GM19023 (cell line): ENCODE results near the gene NDUFA13.

Experiments
- ATAC-seq: cut with Tn5 transposase; IDR thresholded peaks from one replicate; pipeline ENCODE4 v1.9.1; 2021; ENCODE audit warnings: mild to moderate bottlenecking, moderate library complexity; ENCODE audit not compliant: unreplicated experiment

NDUFA13 gene

GRCh38 chr19:19488875-19489690 is 26.9 kb upstream of the NDUFA13 start:
- ATAC-seq = peak; percentile 56

DNA sequence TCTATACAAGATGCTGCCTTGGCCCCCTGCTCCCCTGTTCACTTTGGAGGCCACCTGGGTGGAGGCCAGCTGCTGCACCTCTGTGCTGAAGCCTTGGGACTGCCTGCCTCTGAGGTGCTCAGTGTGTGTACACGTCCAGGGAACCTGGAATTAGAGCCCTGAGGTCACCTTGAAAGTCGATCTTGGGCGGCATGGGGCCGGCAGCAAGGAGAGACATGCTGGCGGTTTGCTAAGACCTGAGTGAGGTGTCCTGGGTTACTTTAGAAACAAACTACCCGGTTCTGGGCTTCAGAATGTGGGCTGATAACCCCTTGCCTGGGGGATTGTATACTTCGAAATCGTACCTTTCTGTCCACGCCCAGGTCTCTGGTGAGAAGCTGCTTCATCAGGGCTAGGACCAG is 26.2 kb upstream of the NDUFA13 start:
- no peak for ATAC-seq

DNA sequence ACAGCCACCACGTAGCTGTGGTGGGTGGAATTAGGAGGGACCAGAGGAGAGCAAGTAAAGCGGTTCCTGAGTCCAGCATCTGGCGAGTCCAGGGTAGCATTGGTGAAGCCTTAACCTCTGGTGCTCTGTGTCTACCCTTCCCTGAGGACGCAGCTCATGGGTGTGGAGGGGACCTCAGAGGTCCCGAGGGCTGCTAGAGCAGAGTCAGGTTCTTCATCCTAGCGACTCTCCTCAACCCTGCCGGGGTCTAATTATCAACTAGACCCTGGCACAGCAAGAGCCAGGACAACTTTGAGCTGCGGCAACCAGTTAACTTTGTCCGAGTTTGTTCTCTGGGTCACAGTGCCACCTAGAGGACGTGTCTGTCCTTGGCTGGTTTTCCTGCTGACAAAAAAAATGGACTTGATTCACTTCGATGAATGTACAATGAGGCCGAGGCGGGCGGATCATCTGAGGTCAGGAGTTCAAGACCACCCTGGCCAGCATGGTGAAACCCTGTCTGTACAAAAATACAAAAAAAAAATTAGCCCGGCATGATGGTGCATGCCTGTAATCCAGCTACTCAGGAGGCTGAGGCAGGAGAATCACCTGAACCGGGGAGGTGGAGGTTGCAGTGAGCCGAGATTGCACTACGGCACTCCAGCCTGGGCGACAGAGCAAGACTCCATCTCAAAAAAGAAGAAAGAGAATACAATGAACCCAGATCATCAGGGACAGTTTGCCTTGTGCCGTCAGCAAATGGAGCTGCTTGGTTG is 25.6 kb upstream of the NDUFA13 start:
- ATAC-seq = no peak

GRCh38 chr19:19491321-19492025 is 24.6 kb upstream of the NDUFA13 start:
- no peak for ATAC-seq

DNA sequence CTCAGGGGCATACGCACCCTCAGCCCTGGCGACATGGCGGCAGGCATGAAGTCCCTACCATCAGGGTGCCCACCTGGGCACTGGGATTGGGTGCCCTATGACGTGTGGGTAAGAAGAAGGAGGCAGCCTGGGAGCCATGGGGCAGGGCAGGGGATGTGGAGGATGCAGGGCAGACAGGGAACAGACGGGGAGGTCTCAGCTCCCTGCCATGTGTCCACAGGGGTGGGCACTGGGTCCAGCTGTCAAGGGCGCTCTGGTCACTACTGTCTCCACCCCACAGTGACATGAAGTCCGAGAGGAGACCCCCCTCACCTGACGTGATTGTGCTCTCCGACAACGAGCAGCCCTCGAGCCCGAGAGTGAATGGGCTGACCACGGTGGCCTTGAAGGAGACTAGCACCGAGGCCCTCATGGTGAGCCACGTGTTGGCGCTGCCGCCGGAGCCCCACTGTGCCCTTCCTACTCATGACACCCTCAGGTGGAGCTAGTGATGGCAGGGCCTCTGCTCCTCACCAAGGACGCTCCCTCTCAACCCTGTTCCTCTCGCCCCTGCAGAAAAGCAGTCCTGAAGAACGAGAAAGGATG is 23.9 kb upstream of the NDUFA13 start:
- ATAC-seq = no peak

- no peak for ATAC-seq
These were observed 22.0 kb upstream of the NDUFA13 start for GRCh38 chr19:19493841-19494546.

DNA sequence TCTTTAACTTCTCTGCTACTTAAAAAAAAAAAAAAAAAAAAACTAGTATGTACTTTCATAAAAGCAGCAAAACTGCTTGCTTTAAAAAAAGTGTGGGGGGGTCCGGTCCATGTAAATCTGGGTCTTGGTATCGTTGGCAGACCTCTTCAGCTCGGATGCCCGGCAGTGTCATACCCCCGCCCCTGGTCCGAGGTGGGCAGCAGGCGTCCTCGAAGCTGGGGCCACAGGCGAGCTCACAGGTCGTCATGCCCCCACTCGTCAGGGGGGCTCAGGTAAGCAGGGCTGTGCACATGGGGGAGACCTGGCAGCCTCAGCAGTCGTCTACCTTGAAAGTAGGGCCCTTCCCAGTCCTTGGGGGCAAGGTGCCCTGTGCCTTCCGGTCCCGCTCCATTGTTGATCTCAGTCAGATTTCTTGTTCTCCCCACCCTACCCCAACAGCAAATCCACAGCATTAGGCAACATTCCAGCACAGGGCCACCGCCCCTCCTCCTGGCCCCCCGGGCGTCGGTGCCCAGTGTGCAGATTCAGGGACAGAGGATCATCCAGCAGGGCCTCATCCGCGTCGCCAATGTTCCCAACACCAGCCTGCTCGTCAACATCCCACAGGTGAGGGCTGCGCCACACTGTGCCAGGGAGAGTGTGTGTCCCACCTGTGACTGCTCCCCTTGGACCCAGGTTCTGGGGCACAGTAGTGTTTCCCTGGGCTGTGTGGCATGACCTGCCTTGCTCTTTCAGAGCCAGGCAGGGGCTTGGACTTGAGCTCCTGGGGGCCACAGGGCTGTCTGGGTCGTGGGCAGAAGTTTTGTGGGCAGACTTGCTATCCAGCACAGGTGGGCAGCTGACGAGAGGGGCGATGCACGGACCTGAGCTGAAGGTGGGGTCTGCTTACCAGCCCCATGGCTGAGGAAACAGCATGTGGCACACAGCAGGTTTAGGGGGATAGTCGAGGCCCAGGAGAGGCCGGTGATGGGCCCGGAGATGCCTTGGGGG is 20.1 kb upstream of the NDUFA13 start:
- no peak for ATAC-seq

- no peak for ATAC-seq
These were observed 17.6 kb upstream of the NDUFA13 start for GRCh38 chr19:19498255-19498991.

DNA sequence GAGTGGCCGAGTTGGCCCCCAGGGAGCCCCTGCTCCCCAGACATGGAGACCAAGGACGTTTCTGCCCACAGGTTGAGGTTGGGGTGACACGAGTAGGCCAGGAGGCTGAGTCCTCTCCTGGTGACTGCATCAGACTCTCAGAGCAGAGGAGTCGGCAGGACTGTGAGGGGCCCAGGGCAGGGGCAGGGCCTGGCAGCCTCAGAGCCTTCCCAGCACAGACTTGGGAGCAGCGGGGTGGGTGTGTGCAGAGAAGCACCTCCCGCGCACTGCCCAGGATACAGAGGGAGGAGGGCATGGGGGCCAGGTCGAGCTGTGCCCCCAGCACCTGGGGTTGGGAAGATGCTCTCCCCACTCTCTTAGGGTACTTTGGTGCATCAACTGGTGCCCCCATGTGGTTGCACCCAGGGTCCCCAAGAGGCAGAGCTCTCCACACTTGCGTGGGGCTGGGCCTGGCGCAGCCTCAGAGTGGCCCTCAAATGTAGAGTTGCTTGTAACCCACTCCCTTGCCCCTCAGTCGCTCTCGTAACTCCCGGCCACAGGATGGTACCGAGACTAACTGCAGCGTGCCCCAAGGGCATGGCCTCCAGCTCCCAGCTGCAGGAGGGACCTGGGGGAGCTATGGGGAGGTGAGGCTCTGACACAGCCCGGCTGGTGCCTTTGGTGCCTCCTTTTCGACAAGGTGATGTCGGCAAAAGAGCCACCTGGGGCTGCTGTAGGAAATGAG is 16.6 kb upstream of the NDUFA13 start:
- ATAC-seq = no peak

- ATAC-seq = no peak
These were observed 14.9 kb upstream of the NDUFA13 start for GRCh38 chr19:19500975-19501644.

- no peak for ATAC-seq
These were observed 14.2 kb upstream of the NDUFA13 start for GRCh38 chr19:19501798-19502197.

GRCh38 chr19:19502281-19502680 is 13.7 kb upstream of the NDUFA13 start:
- ATAC-seq = no peak

DNA sequence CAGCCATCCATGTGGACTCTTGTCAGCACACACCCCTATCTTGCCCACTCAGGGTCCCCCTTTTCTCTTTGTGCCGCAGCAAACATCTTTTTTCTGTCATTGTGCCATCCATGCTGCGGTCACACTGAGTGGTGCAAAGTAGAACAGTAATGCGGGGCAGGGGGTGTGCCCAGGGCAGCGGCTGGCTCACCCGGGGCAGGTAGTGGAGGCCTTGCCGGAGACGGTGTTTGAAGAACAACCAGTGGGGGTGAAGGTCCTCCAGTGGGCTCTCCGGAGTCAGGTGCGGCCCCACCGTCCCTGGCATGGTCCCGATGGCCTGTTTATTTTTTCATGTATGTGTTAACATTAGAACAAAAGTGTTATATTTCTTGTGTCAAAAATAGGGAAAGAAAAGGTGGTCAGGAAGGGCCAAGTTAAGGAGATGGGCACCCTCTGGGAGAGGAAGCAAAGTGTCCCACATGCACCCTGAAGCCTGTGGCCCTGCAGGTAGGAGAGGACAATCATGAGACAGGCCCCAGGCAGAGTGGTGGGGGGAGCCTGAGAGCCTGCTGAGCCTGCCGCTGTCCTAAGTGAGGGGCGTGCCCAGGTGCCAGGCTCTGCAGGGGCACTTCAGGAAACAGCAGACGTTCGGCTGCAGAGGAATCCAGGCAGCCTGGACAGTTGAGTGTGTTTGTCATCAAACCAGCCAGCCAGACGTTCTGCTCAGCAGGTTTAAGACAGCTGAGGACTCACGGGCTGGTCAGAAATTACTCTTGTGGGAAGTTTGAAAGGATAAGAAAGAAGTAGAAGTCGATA is 13.0 kb upstream of the NDUFA13 start:
- ATAC-seq = no peak

- ATAC-seq = no peak
These were observed 11.0 kb upstream of the NDUFA13 start for GRCh38 chr19:19504754-19505668.

DNA sequence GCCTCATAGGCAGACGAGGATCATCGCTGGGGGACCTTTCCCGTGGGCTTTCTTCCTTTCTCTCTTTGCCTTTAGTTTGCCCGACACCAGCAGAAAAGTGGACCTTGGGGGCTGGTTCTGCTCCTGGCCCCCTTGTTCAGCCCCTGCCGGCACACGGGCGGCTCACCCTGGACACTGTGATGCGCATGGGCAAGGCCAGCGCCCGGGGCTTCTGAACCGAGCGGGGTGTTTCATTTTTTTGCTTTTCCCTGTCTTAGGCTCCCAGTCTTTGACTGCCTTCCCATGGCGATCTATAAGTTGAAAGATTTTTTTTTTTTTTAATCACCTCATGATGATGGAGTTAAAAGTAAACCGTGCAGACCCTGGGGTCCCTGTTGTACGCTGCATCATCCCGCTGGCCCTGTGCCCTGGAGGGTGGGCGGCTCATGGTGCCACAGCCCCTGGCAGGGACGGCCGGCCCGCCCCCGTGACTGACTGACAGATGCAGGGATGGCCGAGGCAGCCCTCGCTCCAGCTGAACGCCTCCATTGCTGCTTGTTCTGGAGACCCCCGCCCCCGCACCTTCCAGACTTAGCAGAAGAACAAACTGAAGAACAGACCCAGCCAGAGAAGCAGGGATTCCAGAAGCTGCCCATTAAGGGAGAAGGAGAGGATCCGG is 10.2 kb upstream of the NDUFA13 start:
- ATAC-seq = no peak
